Measurements from ENCODE around the gene LNPEP. TPM values are rescaled to one million over a fixed set of nuclear protein-coding genes. Genes with fewer than 3 reads are reported as not detected.

The LNPEP gene
- total and polyA plus RNA-seq, 2 of the 13 experiments (the other 11 are each of a cell fraction or from before 2014, with no cell fraction given) = 8.0 to 16.9 TPM

DNA sequence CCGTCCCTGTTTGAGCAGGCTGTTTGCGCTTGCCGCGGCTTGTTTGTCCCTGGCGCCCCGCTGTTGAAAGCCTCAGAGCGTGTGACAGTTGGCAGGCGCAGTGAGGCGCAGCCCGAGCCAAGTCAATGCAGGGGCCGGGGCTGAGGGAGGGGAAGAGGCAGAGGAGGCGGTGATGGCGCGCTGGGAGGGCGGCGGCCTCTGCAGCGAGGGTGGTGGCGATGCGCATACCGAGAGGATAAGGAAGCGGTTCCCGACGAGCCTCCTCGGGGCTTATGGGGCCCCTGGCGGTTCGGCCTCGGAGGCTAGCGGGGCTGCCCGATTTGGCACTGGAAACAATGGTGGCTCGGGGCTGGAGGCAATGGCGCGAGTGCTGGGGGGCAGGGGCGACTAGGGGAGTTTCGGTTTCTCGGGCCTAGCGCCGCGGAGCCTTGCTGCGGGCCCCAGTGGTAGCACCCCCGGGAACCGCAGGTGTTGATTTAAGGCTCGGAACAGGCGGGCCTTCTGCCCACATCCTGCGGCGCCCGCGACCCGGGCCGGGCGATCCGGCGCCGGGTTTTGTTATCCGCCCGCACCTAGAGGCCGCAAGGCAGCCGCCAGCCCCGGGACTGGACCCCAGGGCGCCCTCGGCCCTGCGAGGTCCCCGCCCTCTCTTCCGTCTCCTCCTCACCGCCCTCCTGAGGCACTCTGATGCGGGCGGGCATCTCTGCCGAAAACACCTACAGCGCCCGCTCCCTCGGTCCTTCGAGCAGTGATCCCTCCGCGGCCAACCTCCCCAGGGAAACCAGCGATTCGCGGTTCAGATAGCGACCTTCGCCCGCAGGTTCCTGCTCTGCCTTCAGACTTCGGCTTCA lies 947 bp upstream of the LNPEP start (continued):
- TF ChIP-seq KMT2A (CRISPR knock-in tag; IDR thresholded peaks at IDR 0.05) (peak; percentile 93; the same call in 1 of the 2 replicates), DNMT1 (CRISPR knock-in tag; IDR thresholded peaks at IDR 0.05) (0 out of 2 replicates have a peak, but pooled peaks have one; percentile 26), ZNF510 (CRISPR knock-in tag; IDR thresholded peaks at IDR 0.05; ENCODE audit: low read depth) (no peak), ZNF761 (CRISPR knock-in tag; conservative IDR thresholded peaks at IDR 0.05) (no peak), ZNF407 (CRISPR knock-in tag; IDR thresholded peaks at IDR 0.05; ENCODE audit: not compliant biosample characterization) (peak; percentile 45), DNMT3B (CRISPR knock-in tag; conservative IDR thresholded peaks at IDR 0.05) (peak; percentile 81; the same call in 1 of the 2 replicates), ZNF431 (CRISPR knock-in tag; IDR thresholded peaks at IDR 0.05; ENCODE audit: borderline replicate concordance, low read depth) (peak; percentile 64; the same call in 1 of the 2 replicates), MTF1 (CRISPR knock-in tag; IDR thresholded peaks at IDR 0.05) (no peak)
- TF ChIP-seq, protein P1, sequence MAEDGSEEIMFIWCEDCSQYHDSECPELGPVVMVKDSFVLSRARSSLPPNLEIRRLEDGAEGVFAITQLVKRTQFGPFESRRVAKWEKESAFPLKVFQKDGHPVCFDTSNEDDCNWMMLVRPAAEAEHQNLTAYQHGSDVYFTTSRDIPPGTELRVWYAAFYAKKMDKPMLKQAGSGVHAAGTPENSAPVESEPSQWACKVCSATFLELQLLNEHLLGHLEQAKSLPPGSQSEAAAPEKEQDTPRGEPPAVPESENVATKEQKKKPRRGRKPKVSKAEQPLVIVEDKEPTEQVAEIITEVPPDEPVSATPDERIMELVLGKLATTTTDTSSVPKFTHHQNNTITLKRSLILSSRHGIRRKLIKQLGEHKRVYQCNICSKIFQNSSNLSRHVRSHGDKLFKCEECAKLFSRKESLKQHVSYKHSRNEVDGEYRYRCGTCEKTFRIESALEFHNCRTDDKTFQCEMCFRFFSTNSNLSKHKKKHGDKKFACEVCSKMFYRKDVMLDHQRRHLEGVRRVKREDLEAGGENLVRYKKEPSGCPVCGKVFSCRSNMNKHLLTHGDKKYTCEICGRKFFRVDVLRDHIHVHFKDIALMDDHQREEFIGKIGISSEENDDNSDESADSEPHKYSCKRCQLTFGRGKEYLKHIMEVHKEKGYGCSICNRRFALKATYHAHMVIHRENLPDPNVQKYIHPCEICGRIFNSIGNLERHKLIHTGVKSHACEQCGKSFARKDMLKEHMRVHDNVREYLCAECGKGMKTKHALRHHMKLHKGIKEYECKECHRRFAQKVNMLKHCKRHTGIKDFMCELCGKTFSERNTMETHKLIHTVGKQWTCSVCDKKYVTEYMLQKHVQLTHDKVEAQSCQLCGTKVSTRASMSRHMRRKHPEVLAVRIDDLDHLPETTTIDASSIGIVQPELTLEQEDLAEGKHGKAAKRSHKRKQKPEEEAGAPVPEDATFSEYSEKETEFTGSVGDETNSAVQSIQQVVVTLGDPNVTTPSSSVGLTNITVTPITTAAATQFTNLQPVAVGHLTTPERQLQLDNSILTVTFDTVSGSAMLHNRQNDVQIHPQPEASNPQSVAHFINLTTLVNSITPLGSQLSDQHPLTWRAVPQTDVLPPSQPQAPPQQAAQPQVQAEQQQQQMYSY (CRISPR knock-in tag; IDR thresholded peaks at IDR 0.05) = peak; percentile 99
- TF ChIP-seq, protein P2, sequence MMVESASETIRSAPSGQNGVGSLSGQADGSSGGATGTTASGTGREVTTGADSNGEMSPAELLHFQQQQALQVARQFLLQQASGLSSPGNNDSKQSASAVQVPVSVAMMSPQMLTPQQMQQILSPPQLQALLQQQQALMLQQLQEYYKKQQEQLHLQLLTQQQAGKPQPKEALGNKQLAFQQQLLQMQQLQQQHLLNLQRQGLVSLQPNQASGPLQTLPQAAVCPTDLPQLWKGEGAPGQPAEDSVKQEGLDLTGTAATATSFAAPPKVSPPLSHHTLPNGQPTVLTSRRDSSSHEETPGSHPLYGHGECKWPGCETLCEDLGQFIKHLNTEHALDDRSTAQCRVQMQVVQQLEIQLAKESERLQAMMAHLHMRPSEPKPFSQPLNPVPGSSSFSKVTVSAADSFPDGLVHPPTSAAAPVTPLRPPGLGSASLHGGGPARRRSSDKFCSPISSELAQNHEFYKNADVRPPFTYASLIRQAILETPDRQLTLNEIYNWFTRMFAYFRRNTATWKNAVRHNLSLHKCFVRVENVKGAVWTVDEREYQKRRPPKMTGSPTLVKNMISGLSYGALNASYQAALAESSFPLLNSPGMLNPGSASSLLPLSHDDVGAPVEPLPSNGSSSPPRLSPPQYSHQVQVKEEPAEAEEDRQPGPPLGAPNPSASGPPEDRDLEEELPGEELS (CRISPR knock-in tag; IDR thresholded peaks at IDR 0.05) = peak; percentile 62
- TF ChIP-seq, protein P3, sequence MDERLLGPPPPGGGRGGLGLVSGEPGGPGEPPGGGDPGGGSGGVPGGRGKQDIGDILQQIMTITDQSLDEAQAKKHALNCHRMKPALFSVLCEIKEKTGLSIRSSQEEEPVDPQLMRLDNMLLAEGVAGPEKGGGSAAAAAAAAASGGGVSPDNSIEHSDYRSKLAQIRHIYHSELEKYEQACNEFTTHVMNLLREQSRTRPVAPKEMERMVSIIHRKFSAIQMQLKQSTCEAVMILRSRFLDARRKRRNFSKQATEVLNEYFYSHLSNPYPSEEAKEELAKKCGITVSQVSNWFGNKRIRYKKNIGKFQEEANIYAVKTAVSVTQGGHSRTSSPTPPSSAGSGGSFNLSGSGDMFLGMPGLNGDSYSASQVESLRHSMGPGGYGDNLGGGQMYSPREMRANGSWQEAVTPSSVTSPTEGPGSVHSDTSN (CRISPR knock-in tag; IDR thresholded peaks at IDR 0.05) = no peak; the same call in 1 of the 2 replicates

All from HepG2 (cell line).